GM18861 (cell line): ENCODE results near the gene SNX30.

Source experiments
- ATAC-seq: cut with Tn5 transposase; IDR thresholded peaks from one replicate; pipeline ENCODE4 v1.9.1; 2021; ENCODE audit not compliant: unreplicated experiment

The SNX30 gene

DNA sequence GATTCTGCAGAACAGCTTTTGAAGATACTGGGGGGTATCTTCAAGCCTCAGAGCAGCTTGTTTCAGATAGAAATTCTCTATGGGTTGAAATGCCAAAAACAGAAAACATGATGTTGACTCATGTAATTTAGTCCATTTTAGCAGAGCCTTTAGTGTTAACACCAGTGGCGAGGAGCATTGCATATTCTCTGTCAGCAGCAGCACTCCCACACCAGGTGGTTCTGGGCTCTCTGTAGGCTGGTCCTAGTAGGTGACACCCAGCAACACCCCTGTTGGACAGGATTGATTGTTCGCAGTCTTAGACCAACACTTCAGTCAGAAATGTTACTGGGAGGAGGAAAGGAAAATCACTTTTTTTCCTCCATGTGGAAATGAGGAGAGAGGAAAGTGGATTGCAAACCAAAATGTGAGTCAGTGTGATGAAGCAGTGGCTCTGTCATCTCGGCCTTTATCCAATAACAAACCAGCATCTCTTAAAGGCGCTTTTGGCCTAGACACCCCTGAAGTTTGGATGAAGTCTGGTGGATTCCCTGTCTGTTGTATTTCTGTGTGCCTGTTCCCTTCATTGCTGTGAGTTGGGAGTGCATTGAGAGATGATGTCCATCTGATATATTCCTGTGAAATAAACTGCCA lies 123.3 kb downstream of the SNX30 start:
- ATAC-seq: no peak

DNA sequence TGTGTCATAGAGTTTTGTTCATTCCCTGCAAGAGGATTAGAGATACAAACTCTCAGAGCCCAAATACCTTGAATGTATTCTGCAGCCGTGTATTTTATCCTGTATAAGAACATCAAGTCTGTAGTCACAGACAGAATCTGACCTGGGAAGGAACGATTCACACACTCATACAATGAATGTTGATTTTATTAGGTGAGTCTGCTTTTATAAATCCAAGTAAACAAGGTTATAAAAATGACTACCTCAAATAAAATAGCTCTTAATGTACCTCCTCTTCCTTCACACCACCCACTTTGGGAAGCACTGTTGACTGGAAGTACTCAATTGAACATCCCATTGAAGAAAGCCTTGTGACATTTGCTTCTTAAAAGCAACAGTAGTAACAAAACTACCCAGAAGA lies 128.2 kb downstream of the SNX30 start:
- no peak for ATAC-seq

DNA sequence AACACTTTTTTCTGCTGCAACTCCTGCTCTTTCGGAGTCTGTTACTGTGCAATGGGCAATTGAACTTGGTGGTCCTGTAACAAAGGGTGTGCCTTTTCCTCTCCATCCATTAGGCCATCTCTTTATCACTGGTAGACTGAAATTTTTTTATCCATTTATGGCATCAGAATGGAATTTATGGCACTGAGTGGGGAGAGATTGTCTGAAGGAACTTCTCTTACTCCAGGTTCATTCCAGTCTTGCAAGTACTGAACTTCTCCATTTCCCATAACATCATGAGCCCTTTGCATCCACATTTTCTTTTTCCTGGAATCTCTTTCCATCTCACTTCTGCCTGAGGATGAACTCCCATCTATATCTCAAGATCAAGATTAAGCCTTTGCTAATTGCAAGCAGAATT lies 130.1 kb downstream of the SNX30 start:
- ATAC-seq: no peak

DNA sequence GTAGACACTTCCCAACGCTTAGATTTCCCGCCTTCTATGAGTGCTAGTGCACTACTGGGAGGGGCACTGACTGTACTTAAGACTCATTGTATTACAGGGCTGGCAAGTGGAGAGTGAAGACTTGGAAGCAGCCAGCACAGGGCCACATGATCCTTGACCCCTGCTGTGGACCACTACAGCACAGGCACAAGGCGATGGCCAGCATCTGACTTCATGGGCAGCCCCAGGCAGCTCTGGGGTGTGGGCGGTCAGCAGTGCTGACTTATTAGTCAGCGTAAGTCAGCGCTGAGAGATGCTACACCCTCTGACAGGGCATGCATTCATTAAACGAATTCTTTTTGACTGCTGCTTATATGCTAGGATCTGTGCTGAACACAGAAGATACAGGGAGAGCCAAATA lies 130.8 kb downstream of the SNX30 start:
- no peak for ATAC-seq

DNA sequence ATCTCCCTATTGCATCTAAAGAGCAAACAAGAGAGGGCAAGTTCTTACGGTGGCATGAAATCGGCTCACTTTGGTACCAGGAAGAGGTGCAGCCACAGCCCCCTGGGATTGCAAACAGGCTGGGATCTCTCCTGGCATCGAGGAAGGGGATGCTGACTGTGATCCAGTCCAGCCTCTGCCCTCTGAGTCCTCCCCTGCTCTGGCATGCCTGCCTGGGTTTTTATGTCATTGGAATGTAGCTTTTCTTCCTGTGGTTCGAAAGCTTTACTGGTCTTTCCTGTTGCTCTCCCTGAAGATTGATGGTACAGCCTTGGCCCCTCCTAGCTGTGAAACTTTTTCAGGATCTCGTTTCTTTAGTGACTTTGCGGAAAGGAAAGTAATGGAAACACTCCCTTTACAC lies 133.5 kb downstream of the SNX30 start:
- no peak for ATAC-seq

DNA sequence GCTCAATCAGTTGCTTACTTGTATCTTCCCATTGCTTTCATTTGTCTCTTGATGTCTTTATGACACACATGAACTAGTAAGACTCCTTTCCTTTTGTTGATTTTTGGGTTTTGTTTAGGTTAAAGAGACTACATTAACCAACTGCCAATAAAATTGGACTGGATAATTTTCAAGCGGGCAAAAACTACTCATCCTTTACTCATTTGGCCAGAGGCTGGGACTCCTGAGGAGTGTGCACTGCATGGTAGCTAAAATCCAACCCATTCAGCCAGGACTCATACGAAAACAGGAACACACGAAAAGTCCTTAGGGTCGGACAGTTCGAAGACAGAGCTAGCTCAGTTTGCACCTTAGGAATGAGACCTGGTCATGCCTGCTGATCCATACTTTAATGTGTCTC lies 134.2 kb downstream of the SNX30 start:
- no peak for ATAC-seq

DNA sequence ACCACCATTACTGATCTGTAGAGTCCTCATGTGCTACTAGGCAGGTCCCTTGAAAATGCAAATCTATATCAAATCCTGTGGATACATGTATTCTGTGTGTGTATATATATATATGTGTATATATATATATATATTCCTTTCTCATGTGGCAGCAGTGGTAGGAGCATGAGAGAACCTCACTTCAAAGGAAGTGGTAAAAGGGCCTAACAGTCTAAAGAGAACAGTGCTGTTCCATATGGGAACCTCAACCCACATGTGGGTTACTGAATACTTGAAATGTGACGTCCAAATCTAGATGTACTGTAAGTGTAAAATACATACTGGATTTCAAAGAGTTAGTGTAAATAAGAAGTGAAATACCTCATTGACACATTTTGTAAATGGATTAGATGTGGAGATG lies 134.8 kb downstream of the SNX30 start:
- ATAC-seq: no peak

DNA sequence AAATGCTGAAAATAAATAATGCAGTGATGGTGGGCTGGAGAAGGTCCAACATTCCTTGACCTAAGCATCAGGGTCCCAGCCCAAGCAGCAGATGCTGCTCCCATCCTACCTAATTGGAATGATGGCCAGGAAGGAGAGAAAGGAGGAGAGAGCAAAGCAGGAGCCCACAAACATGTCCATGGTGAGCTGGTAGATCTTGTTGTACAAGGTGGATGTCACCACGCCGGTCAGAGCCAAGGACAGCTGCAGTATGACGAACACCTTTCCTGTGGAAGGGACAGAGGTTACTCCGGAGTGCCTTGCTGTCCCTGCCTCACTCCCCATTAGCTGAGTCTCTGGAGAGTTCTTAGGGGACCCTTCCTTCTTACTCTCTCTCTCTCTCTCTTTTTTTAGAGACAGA lies 135.8 kb downstream of the SNX30 start:
- no peak for ATAC-seq

DNA sequence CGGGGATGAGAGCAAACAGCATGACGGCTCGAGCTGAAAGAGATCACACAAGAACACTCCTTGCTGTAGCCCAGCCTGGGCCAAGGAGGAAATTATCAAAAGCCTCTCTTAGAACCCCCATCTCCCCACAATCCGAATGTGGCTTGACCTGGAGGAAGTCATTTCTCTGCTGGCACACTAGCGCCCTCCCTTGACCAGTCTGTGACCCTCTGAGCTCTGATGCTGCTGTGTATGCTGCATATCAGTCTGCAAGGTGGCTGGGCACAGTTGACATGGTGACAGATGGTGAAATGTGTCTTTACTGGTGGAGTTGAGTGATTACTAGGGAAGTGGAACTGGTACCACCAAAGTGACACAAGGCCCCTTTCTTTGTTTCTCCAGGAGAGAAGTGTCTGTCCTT lies 136.8 kb downstream of the SNX30 start:
- ATAC-seq: no peak

DNA sequence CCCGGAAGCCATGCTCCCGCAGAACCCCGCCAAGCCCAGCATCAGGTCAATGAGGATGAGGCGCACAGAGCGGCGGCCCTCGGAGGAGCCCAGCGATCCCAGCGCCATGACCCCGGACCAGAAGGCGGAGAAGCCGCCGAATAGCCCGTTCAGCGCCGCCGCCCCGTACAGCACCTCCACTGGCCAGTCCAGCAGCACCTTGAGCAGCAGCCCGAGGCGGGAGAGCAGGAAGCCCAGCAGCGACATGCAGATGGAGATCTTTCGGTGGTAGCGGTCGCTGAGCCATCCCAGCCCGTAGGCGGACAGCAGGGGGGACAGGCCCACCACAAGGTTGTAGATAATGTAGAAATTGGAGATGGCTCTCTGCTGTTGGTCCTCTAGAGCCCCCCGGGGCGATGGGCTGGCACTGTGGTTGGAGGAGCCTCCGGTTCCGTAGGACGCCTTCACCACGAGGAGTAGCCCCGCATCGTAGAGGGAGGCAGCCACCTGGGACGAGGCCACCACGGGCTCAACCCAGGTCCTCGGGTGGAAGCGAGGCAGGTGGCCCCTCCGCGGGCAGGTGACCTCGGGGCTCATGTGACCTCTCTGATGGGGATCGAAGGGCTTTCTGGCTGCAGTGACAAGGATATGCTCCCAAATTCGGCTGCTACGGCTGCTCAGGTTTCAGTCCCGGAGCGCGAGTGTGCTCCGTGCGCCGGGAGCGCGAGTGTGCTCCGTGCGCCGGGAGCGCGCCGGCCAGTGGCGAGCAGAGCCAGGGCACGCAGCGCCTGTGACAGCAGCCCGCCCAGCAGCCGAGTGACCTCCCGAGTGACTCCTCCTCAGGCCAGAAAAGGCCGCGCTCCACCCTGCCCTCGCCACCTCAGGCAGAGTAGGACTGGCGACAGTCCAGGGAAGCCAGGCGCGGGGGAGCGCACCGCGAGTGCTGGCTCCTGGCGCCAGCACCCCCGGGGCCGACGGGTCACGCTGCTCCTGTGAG lies 139.8 kb downstream of the SNX30 start, which contains the start of gene SLC46A2:
SLC46A2 (minus strand) TSS at position 771 of the 976 bp plus-strand sequence; CDS start at position 576, 195 bp downstream.
- ATAC-seq: no peak

DNA sequence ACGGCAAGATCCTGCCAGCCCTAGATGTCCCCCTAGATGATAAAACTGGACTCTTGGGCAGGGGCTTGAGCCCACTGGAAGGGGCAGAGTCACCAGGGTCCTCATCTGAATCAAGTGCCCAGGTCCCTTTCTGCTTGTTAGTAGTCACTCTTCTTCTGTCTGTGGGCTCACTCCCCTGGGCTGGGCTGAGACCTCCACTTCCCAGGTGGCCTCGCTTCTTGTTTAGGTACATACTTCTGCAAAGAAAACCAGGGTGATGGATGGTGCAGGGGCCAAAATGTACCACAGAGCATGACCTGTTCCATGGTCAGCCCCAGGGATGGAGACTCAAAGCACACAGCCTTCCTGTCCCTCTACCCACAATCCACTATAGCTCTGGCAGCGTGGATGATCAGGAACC lies 141.0 kb downstream of the SNX30 start:
- no peak for ATAC-seq

DNA sequence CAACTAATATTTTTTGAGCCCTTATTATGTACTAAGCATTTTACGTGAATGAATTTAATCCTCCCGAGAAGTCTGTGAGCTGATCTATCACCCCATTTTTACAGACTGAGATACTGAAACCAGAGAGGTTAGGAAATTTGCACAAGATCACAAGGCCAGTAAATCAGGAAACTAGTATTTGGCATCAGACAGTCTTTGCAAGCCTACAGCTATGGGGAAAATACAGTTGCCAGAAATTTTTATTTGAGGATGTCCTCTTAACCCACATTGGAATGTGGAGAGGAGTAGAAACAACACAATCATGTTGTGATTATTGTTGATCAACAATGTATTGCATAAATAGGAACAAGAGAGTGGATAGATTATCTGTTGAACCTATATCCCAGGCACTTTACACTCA lies 142.4 kb downstream of the SNX30 start:
- no peak for ATAC-seq

DNA sequence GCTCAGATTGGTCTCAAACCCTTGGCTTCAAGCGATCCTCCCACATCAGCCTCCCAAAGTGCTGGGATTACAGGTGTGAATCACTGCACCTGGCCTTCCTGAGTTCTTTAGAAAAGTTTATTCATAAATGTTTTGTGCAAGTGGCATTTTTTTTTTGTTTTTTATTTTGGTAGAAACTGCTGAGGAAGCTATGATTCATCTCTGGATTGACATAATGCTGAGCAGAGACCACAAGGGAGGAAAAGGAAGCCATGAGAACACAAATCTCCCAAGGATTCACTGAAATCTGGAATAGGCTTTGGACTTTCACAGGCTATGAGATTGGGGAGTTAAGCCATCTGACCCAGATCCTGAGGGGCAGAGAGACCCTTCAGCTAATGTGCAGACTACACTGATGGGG lies 143.5 kb downstream of the SNX30 start:
- ATAC-seq: no peak

DNA sequence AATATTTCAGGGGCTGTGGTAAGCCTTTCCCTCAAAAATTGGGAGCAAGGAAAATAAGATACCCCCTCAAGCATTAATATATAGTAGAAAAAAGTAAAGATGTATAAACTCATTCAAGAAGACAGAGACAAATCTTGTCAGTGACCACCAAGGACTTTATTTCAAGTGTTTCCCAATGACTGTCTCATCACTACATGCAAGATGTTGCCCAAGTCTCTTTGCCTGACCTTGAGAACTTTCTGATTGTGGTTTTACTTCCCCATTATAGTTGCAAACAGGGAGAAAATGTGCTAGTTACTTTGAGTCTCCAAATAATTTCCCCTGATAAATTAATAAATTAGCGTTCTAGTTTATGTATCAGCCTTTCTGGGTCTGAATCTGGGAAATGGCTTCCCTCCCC lies 144.1 kb downstream of the SNX30 start:
- ATAC-seq: no peak

DNA sequence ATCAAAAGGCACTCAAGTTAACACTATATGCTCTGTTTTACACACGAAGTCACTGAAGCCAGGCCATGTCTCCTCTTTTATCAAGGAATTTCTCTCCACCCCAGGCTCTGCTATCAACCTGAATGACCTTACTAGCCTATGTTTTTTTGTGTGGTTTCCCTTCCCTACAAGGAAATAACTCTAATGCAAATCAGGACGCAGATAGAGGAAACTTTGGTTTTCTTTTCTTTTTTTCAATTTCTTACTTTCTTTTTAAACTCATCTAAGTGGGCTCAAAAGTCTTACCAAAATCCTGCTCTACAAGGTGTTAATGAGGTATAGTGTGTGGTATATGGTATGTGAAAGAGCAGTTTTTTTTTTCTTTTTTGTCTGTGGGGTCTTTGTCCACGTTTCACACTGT lies 145.6 kb downstream of the SNX30 start:
- no peak for ATAC-seq

DNA sequence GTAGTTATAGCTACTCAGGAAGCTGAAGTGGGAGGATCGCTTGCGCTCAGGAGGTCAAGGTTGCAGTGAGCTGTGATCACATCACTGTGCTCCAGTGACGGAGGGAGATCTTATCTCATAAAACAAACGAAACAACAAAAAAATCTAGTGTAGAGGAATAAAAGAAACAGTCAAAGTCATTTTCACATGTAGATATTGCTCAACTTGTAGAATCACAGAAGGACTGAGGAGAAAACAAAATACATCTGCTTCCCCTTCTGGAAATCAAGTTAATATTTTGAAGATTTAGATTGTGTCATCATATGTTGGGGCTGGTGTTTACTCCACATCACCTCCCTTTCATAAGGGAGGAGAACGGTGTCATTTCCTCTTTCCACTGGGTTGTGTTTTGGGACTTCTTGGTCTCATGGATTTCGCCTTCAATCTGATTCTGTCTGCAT lies 148.3 kb downstream of the SNX30 start:
- ATAC-seq: no peak

DNA sequence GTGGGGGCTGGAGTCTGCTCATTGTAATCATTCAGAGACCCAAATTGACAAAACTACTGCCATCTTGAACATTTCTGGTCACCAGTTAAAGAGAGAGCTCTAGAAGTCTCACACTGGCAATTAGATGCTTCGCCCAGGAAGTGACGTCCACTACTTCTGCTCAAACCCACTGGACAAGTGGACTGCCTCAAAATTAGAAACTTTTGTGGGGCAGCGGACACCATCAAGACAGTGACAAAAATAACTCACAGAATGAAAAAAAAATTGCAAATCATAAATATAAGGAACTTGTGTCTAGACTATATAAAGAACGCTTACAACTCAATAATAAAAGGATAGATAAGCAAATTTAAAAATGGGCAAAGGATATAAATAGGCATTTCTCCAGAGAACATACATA lies 149.9 kb downstream of the SNX30 start:
- no peak for ATAC-seq

DNA sequence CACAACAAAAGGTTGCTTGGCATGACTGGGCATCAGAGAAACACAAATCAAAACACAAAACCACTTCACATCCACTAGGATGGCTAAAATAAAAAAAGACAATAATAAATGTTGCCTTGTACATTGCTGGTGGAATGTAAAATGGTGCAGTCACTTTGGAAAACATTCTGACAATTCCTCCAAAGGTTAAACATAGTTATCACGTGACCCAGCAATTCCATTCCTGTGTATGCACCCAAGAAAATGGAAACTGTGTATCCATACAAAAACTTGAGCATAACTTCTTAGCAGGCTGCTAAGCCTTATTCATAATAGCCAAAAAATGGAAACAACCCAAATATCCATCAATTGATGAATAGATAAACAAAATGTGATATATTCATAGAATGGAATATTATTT lies 150.3 kb downstream of the SNX30 start:
- ATAC-seq: no peak

DNA sequence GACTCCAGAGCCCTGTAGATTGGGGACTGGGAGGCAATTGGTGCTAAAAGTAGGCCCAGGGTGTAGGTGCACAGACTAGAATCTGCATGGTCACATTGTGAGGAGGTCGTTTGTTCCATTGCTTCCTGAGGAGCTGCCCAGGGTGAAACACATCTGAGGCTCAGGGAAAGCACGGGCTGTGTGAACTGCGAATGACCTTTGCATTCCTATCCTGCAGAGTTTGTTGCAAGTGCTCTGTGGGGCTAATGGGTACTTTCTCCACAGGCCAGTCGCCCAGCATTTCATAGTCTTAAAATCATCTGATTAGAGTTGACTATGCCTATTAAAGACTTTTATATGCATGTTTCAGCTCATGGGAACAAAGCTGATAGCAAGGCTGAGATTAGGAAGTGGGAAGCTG lies 154.5 kb downstream of the SNX30 start:
- ATAC-seq: no peak

DNA sequence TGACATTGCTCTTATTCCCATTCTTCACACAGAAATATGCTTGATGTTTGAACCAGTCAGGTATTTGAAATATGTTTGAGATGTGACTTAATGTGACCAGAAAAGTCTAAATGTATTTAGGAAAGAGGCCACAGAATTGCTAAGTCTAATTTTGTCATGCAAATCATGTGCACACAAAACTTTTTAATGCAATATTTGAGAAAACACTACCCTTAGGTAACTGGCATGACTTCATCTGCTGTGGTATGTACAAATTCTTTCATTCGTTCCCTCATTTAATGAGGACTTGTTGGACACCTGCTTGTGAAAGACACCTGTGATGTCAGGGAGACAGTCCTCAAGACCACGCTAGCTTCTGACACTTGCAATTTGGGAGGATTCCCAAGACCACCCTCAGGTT lies 161.2 kb downstream of the SNX30 start:
- ATAC-seq: no peak

DNA sequence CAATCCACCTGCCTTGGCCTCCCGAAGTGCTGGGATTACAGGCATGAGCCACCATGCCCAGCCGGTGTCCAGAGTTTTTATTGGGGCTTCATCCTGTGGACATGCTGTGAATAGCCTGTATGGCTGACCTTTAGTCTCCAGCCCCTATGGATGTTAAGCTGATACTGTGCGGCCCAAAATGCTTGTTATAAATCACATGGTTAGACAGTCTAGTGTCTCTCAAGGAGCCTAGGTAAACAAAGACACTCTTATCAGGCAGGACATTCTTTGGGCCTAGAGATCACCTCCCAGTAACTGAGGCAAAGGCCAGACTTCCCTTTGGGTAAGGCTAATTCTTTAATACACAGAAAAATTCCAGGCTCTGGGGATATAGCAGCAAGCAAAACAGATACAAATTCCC lies 162.1 kb downstream of the SNX30 start:
- ATAC-seq: no peak

DNA sequence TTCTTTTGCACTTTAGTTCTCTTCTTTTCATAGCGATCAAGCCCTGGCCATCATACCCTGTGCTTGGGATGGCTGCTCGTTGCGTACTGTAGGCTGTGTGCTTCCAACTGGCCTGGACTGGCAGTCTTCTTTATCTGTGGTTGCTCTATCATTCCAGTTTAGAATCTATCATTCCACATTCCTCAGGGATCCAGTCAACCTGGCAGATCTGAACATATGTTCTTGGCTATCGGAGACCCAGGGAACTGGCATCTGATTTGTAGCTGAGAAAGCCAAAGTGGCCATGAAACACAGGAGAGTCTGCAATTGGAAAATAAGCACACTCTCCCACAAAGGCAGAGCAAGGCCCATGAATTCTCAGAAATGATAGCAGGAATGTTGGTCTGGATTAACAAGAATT lies 162.8 kb downstream of the SNX30 start:
- ATAC-seq: no peak
